ENCODE results near the gene PRICKLE4.

PRICKLE4 gene

DNA sequence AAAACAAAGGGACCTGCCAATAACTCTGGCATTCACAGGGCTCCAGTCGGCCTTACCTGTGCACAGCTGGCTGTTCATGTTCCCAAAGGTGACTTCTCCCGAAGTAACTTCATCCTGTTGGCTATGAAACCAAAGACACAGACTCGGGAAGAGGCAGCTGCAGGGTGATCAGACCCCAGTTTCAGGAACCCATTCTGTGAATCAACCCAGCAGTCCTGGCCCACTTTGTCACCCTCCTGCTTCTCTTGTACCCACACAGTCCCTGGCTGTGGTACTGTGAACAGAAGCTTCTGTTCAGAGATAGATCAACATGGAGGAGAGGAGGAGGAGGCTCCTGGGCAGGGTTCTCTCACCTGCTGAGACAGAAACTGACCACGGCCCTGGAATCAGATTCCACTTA lies 24.7 kb upstream of the PRICKLE4 start:
- DNase-seq (ENCODE audit: low read depth) = no peak
- in situ Hi-C loops (cut with HindIII; ENCODE audit: low sequenced_read_pairs) = no loop called here
- H3K4me3 ChIP-seq (ENCODE audit: low read depth, low read length) = no peak overlapping the region
- TF ChIP-seq, protein P1, sequence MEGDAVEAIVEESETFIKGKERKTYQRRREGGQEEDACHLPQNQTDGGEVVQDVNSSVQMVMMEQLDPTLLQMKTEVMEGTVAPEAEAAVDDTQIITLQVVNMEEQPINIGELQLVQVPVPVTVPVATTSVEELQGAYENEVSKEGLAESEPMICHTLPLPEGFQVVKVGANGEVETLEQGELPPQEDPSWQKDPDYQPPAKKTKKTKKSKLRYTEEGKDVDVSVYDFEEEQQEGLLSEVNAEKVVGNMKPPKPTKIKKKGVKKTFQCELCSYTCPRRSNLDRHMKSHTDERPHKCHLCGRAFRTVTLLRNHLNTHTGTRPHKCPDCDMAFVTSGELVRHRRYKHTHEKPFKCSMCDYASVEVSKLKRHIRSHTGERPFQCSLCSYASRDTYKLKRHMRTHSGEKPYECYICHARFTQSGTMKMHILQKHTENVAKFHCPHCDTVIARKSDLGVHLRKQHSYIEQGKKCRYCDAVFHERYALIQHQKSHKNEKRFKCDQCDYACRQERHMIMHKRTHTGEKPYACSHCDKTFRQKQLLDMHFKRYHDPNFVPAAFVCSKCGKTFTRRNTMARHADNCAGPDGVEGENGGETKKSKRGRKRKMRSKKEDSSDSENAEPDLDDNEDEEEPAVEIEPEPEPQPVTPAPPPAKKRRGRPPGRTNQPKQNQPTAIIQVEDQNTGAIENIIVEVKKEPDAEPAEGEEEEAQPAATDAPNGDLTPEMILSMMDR (IDR thresholded peaks at IDR 0.05; ENCODE audit: low read depth, low read length, missing control alignments) = no peak

DNA sequence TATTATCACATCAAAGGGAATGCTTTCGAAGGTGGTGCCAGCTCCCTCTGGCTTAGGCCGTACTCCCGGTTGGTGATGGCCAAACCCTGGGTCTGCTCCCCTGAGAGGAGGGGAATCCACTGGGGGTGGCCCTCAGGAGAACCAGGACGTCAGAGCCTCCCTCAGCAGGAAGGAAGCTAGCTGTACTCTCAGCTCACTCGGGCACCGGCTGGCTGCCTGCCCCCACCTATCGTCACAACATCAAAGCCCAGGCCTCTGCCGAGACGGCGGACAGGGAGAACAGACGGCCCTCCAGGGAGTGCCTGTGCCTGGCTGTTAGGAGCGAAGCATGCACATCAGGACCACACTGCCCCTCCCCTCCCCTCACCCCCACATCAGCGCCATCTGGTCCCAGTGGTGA lies 24.2 kb upstream of the PRICKLE4 start:
- H3K4me3 ChIP-seq (ENCODE audit: low read depth, low read length) = no peak overlapping the region
- in situ Hi-C loops (cut with HindIII; ENCODE audit: low sequenced_read_pairs) = no loop called here
- DNase-seq (ENCODE audit: low read depth) = no peak
- TF ChIP-seq, protein P1 (IDR thresholded peaks at IDR 0.05; ENCODE audit: low read depth, low read length, missing control alignments) = no peak

DNA sequence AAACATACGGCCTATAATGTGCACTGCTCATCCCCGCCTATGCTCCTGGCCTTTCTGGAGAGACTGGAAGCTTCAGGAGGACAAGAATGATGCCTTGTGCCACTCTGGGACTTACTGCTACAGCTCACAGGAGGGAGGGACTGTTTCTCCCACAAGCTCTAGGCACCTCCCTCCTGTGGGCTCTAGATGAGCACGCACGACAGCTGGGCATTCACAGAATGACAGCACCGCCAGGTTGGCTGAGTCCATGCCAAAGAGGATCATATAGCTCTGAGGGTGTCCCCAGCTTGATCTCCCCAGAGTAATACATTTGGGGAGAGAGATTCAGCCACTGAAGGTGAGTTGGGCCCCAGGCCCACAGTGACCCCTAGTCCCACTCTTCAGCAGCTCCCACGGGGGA lies 23.3 kb upstream of the PRICKLE4 start:
- in situ Hi-C loops (cut with HindIII; ENCODE audit: low sequenced_read_pairs) = no loop called here
- DNase-seq (ENCODE audit: low read depth) = no peak
- TF ChIP-seq, protein P1 (IDR thresholded peaks at IDR 0.05; ENCODE audit: low read depth, low read length, missing control alignments) = no peak
- H3K4me3 ChIP-seq (ENCODE audit: low read depth, low read length) = no peak overlapping the region

DNA sequence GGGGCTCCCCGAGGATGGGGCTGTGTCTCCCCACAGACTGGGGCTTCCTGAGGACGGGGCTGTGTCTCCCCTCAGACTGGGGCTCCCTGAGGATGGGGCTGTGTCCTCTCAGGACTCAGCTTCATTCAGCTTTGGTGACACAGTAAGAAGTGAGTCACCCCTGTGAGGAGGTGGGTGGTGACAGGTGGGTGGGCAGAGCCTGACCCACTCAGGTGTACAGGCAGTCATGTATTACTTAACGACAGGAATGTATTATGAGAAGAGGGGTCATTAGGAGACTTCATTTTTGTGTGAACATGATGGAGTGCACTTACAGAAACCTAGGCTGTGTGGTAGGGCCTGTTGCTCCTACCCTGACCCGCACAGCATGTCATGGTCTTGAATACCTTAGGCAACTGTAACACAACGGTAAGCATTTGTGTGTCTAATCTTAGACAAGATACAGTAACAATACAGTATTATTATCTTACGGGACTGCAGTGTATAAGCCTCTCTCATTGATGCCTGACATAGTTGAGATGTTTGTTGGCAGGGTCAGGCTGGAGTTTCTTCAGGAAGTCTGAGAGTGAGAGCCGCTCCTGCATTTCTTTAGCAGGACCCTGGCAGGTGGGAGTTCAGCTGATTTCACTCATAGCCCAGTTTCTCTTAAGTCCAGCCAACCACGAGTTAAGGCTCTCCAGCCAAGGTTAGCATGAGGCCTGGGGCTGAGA lies 22.5 kb upstream of the PRICKLE4 start:
- in situ Hi-C loops (cut with HindIII; ENCODE audit: low sequenced_read_pairs) = no loop called here
- no peak for DNase-seq (ENCODE audit: low read depth)
- no peak overlapping the region for H3K4me3 ChIP-seq (ENCODE audit: low read depth, low read length)
- TF ChIP-seq, protein P1 (IDR thresholded peaks at IDR 0.05; ENCODE audit: low read depth, low read length, missing control alignments) = no peak

DNA sequence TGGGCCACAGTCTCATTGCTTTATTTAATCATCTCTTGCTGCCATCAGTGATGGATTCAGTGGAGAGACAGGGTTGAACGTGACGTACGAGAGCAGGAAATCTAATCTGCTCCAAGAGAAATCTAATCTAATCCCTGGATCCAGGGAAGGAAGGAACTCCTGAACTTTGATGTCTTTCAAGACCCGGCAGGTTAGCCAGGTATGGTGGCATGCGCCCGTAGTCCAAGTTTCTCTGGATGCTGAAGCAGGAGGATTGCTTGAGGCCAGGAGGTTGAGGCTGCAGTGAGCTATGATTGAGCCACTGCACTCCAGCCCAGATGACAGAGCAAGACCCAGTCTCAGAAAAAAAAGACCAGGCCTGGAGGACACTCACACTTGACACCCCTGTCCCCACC lies 21.9 kb upstream of the PRICKLE4 start:
- TF ChIP-seq, protein P1 (IDR thresholded peaks at IDR 0.05; ENCODE audit: low read depth, low read length, missing control alignments) = no peak
- DNase-seq (ENCODE audit: low read depth) = no peak
- H3K4me3 ChIP-seq (ENCODE audit: low read depth, low read length) = no peak overlapping the region
- in situ Hi-C loops (cut with HindIII; ENCODE audit: low sequenced_read_pairs) = no loop called here

DNA sequence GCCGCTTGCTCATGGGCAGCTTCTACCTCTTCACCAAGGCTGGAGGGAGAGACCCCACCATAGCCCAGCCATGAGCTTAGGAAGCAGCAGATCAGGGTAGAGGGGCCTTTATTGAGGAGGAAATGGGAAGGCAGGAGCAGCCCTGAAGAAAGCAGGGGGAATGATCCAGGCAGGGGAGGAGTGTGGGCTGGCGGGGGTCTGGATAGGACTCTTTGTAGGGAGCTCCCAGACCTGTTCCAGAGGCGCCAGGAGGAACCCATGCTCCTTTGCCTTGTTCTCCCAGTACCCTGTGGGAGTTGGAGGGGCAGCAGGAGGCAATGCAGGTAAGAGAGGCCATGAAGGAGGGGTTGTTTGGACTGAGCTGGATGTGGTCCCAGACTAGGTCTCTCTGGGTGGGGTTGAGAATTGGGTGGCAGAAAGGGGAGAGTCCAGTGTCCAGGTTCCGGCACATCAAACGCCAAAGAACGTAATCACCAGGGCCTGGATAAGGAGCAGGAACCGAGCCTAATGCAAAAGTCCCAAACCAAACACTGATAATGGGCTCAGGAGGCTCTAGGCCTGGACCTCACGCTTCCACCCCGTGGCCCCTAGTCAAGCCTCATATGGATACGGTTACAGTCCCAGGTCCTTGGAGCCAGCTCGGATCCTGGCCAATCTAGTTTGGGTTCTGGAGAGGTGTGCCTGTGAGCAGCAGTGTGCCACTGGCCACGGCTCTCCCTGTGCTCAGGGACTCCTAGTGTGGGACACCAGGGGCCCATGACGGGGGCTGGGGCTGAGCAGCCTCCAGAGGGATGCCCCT lies 21.3 kb upstream of the PRICKLE4 start:
- in situ Hi-C loops (cut with HindIII; ENCODE audit: low sequenced_read_pairs) = no loop called here
- no peak overlapping the region for H3K4me3 ChIP-seq (ENCODE audit: low read depth, low read length)
- DNase-seq (ENCODE audit: low read depth) = no peak
- TF ChIP-seq, protein P1 (IDR thresholded peaks at IDR 0.05; ENCODE audit: low read depth, low read length, missing control alignments) = no peak

All from astrocyte of the cerebellum (primary cell).